NCI-H345 treated with DMSO at 0.1 percent for 48 hours (cell line): ENCODE data around the gene TSPAN6.

Experiments used
- DNase-seq: peaks from one replicate; lab custom pipeline; 2025; ENCODE audit not compliant: unreplicated experiment; lab: John Stamatoyannopoulos, UW

TSPAN6 gene

DNA sequence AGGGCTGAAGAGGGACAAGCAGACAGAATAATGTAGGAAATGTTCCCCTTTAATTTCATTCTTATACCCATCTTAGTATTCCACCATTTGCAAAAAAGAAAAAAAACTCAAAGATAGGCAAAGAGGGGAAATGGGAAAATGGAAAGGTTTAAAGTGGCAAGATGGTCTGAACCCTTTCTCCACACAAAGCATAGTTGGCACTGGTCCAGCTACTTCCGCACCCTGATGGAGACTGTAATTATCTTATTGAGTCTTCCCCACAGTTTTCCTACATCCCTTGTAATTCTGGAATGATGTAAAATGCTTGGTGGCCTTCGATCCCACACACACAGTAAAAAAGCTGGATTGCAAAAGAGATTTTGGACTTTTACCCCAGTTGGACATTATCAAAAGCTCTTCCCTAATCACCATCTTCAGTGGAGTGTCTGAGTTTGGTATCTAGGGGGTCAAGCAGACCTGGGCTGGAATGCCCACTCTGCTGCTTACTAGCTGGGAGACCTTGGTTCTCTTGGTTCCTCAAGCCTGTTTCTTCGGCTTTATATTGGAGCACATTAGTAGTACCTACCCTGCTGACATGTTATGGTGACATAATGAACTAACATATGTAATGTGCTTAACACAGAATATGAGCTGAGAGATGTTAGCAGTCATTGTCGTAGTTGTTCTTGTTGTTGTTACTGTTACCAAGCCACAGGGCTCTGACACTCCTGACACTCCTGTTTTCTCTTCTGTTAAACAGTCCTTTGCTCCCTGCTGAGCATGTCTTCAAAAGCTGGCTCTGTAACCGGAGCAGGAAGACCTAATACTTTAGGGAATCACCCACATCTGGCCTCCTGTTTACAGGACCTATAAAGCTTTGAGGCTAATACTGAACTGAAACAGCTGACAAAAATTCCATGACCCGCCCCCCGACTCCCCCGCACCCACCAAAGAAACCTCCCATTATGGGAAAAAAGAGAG lies 12.1 kb upstream of the TSPAN6 start:
- DNase-seq: no peak

DNA sequence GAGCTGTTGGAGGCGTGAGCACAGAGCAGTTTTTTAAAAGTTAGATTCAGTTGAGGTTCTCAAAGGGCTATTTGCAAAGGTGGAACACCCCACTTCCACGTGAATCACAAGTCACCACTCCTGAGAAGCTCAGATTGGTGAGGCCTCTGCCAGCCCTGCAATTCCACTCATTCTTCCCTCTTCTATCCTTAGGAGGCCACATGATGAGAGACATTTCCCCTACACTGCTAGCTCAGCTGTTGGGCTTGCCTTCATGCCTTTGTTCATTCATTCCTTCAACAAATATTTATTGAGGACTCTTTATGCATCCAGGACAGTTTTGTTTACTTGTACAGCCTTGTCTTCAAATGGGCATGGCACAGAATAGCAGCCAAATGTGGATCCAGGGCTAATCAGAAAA lies 11.1 kb upstream of the TSPAN6 start:
- DNase-seq: no peak

DNA sequence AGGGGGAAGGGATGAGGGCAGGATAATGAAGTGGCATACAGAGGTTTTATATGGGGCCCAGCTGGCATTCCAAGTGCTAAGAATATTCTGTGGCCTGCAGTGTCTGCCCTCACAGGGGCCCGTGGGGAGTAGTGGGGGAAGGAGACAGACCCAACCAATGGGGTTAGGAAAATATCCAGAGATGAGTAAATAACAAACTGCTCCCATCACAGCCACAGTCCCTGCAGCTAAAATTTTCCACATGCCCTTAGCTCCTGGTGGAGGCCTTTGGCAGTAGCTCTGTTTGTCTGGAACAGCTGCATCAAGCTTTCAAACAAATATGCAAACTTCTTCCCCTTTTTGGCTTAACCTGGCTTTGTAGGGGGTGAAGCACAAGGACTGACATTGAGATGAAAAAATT lies 10.5 kb upstream of the TSPAN6 start:
- no peak for DNase-seq

DNA sequence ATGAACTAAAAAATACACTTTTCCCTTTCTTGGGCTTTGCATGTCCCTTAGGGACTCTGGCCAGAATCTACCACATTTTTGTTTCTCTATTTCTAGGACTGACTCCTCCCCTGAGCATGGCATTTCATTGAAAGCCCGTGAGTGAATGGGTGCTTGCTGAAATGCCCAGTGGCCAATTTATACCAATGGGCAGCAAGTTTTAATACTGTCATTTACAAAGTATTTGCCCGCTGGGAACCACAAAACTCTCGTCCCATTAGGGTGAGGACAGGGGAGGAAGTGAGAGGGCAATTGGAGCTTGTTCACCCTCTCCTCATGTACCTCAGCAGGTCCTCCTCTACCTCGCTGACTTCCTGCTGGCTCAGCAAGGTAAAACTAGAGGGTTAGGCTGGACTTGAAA lies 8.5 kb upstream of the TSPAN6 start:
- DNase-seq: no peak

DNA sequence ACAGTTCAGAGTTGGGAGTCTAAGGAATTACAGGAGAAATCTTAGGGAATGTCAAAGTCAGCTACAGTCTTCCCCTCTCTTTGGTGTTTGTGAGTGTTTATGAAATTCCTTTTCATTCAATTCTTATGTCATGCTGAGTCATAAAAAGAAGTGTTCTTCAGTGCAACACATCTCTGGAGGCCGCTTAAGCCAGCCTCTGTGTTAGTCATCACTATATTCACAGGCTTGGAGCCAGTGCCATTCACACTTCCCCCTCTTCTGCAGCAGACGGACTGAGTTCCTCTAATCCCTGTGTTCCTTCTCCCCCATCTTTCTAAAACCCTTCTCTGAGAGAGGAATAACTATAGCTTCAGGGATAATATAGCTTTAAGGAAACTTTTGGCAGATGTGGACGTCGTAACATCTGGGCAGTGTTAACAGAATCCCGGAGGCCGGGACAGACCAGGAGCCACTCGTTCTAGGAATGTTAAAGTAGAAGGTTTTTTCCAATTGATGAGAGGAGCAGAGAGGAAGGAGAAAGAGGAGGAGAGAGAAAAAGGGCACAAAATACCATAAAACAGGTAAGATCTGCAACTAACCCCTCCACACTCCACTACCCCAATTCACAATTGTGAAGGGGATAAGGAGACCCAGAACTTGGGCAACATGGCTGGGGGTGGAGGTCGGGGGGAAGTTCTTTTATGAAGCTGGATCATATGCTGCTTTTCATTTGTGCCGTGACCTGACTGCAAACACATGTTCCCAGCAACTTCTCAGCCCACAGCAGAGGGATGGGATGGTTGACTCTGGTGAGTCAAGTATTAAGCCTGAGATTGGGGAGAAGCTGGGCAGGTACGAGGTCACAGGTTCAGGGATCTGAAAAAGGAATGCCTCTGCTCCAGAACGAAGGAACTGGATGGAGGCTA lies 7.6 kb upstream of the TSPAN6 start, which contains the start of gene SRPX2:
Gene SRPX2, plus strand, starts transcription at position 244 of the 905 bp plus-strand sequence. CDS start 2,124 bp downstream, outside the sequence.
- DNase-seq: no peak

DNA sequence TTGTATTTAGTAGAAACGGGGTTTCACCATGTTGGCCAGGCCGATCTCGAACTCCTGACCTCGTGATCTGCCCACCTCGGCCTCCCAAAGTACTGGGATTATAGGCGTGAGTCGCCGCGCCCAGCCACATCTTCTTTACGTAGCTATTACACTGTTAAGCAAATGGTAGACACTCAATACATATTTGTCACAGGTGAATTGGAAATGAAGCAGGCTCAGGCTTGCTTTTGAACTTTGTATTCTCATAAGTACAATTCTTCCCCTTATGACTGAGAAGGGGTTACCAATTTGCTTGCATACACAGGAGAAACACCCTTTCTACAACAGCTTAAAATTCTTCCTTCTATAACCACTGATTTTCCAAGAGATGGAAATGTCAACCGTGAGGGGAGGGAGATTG lies 6.6 kb upstream of the TSPAN6 start:
- DNase-seq: no peak

DNA sequence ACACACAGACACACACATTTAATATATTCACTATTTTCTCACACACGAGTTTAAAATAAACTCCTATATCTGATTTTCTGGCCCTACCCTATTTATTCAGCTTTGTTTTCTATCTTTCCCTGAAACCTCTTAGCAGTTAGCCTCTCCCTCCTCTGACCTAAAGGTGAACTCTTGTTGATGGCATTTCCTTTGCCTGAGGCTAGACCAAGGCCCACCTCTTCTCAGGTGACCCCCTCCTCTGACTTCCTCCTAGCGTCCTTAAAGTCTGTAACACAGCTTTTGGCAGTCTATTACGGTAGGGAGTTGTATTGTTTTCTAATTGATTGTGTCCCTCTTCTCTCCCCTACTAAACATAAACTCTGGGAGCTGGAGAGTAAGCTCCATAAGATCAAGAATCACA lies 5.7 kb upstream of the TSPAN6 start:
- no peak for DNase-seq

DNA sequence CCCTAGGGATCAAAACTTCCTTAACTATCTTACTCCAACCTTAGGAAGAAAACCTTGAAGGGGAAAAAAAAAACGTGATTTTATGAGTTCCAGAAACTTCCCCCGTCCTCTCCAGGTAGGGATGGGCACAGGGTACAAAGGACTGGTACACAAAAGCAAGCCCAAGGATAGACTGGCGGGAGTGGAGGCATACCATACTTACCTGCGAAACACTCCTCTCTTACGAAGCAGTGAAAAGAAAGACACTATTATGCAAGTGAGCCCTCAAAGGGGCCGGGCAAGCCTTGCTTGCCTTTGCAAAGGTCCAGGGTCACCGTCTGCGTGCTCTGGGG lies 651 bp downstream of the TSPAN6 start:
- DNase-seq: no peak

DNA sequence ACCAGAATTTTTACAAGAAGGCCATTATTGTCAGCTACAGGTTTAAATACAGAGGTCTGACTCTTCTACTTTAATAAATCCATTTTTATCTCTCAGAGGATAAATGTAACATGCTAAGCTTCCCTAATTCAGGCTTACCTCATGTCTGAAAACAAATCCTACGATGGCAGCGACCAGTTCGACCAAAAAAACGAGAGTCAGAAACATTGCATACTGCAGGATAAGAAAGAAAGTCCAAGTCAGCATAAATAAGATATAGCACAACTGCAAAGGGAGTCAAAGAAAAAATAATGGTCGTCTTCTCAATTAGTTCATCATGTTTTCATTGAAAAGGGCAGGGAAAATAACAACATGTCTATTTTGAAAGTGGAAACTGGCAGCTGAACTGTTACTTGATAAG lies 1.6 kb downstream of the TSPAN6 start:
- DNase-seq: no peak

DNA sequence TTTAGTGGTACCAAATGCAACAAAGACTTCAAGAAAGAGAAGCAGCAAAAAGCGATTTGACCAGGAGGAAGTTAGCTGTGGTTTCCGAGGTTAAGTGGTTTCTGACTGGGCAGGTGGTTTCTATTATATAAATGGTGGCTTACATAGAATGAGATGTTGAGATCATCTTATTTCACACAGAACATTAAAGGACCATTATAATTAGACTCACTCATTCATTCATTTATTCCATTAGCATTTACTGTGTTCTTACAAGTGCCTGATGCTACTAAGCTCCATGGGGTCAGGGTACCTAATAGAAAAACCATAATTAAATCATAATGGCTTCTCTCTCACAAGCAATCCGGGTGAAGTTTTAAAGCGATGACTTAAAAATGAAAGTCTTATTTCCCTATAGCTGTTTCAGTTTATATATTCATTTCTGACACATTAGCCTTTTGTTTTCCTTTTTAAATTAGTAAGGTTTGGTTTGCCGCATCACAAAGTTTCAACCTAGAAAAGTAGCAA lies 10.6 kb downstream of the TSPAN6 start:
- no peak for DNase-seq

DNA sequence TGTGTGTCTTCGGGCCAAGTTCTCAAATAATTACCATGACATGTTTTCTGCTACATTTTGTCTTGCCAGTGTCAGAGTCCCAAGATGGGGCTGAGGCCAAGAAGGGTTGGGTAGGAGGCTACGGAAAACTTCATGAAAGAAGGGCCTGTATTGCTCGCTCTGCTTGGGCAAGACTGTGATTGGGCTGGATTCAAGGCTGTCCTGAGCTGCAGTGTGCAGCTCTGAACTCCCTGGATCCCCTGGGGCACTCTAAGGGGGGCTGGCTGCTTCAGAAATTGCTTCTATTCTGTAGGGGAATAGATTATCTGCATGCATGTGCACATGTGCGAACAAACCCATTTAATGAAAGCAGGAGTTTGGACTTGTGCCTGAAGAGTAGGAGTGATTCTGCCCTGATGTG lies 13.6 kb downstream of the TSPAN6 start:
- no peak for DNase-seq

DNA sequence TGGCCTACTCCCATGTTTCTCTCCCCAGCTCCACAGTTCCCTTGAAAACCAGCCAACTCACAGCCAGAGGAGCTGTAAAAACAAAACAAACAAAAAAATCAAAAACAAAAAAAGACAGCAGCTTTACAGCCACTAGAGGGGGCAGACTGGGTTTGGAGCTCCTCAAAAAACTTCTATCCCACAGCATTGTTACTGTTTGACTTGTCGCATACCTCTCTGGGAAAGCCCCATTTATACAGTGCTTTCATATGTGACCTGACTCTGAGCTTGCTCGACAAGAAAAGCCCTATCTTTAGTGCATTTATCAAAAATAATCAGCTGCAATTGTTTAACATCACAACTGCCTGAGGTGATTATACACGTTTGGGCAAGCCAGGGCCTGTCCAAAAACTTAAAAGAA lies 21.6 kb downstream of the TSPAN6 start:
- DNase-seq: no peak

DNA sequence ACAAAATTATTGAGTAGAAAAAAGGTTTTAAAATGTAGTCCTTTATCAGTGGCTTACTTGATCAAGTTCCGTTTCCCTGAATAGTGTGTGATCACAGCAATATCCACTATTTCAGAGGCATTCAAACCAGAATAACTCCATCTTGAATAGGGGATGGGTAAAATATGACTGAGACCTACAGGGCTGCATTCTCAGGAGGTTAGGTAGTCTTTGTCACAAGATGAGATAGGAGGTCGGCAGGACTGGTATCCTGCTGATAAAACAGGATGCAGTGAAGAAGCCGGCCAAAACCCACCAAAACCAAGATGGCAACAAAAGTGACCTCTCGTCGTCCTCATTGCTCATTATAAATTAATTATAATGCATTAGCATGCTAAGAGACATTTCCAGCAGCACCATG lies 24.7 kb downstream of the TSPAN6 start:
- no peak for DNase-seq

DNA sequence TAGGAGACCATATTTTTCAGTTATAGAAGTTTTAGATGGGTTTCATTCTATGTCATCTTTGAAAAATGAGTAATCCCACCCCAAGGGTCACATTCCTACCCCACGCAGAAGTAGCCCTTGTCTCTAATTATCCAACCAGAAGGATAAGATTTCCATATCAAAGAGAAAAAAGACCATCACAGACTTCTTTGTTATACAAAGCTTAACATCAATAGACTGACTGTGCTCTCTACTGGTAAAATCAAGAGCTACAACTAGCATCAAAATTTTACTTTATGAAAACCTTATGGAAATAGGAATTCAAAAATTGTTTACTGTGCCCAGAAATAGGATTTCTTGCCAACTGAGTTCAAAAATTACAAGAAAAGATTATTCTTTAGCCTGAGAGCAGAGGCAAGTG lies 27.0 kb downstream of the TSPAN6 start:
- DNase-seq: no peak

DNA sequence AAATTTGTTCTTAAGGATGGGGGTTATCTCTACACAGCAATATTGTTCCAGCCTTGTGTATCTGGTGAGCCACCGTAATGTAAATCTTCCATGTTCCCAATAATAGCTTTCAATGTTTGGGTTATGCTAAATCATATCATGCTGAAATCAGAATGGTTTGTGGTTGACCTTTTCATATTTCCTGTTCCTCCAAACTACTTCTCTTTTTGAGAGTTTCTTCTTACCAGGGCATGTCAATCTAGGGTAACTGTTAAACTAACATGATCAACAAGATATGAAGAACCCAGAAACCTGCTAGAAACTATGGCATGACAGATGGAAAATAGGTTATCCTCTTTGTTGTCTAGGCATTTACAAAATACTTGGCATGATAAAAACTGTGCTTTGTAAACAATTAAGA lies 29.9 kb downstream of the TSPAN6 start:
- DNase-seq: no peak

DNA sequence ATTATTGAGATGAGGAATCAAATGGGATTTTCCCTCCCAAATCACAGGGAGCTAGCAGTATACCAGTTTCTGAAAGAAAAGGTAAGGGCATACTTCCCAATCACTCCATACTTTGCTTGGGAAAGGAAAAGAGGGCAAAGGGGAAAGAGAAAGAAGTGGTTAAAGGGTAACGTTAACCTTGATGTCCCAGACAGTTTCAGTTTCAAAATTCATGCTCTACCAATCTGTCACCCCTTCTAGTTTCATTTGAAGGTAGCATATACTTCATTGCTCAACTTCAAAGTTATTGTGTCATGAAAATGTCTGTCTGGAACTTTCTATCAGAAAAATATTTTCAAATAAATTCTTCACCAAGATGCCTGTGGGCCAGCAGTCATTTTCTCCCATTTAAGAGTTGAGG lies 35.8 kb downstream of the TSPAN6 start:
- DNase-seq: no peak

DNA sequence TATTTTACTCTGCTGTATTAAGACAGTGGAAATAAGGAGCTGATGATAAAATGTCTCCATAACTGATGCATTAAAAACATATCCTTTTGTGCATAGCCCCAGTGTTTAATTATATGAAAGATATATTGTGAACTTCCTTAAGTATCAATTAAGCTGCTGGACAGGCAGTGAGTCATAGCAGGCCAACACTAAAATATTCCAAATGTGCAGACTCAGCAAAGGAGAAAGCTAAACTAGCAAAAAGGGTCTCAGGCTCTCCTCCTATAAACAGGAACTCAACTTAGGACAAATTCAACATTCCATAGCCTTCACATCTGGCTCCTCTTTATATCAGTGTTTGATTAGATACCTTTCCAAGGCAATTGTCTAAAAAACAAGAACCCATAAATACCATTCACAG lies 36.3 kb downstream of the TSPAN6 start:
- DNase-seq: no peak

DNA sequence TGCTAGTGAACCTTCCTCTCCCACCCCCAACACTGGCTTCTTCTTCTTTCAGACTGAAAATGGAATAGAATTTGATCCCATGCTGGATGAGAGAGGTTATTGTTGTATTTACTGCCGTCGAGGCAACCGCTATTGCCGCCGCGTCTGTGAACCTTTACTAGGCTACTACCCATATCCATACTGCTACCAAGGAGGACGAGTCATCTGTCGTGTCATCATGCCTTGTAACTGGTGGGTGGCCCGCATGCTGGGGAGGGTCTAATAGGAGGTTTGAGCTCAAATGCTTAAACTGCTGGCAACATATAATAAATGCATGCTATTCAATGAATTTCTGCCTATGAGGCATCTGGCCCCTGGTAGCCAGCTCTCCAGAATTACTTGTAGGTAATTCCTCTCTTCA lies 37.1 kb downstream of the TSPAN6 start:
- DNase-seq: no peak

DNA sequence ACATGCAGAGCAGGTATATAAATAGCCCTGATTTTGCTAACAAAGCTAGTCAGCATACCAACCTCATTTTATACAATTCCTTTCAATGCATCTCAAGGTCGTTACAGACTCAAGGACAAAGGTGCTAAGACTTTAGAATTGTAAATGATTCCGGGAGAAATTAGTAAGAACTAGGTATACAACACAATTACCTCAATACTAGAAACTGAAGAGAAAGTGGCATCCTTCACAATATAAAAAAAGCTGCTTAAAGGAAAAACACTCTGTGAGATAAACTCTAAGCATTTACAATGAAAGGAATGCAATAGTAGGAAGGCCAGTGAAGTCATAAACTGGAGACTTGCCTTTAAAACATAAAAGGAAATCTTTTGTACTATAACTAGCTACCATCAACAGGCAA lies 40.0 kb downstream of the TSPAN6 start:
- DNase-seq: no peak

DNA sequence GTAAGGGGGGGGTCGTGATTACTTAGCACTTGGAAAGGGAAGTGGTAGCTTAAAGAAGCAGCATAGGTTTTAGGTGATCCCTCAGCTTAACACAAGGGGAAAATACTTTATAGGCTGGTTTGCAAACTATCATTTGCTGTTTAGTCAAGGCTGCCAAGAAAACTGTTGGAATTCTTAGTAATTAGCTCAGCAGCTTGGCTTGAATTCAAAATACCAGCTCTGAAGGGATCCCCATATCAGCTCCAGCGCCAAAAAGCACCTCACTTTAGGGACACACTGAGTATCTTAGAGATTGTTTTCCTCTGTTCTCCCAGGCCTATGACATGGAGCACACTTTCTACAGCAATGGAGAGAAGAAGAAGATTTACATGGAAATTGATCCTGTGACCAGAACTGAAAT lies 43.0 kb downstream of the TSPAN6 start:
- no peak for DNase-seq

DNA sequence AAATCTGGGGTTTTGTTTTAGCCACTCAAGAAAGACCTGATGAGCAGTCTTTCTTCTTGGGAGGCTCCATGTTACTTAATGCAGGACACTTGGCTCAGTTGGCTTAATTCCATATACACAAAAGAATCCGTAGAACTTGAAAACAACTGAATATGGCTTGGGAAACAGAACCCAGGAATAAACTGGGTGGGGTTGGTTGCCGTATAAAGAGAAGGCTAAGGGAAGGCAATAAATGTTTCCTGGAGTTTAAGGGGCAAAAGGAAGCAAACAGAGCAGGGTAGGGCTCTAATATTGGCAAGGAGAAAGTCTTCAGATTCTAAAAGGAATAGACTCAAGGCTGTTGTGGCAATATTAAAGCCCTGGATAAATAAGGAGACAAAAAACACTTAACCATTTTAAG lies 43.5 kb downstream of the TSPAN6 start:
- no peak for DNase-seq
